H1 (cell line): ENCODE data around the gene SFRP2. TPM values are rescaled to one million over a fixed set of nuclear protein-coding genes. Genes with fewer than 3 reads are reported as not detected.

ENCODE experiments used
- CTCF ChIA-PET: fragments of 300-600 bp; sonication (Branson Sonifier 250); formaldehyde crosslinking; loops from one replicate; lab custom pipeline; 2021; ENCODE audit not compliant: partially characterized antibody; lab: Charles Lee
- POLR2A ChIA-PET: fragments of 300-600 bp; sonication (Branson Sonifier 250); formaldehyde crosslinking; loops from one replicate; lab custom pipeline; 2021; ENCODE audit warnings: inconsistent platforms; ENCODE audit not compliant: partially characterized antibody; lab: Charles Lee
- DNase-seq, 2 experiments: peaks; one replicate each; pipeline versions ENCODE4 v3.0.0 to v3.0.0-alpha.2; 2010 to 2022; ENCODE audit warnings: low spot score in 2 of 2, low read depth in 1 of 2, mixed read lengths in 1 of 2
- FAIRE-seq: peaks from 2 replicates; lab custom pipeline; 2011; peaks lifted over from hg19 to GRCh38; lab: Jason Lieb, UNC
- H2AFZ ChIP-seq: 2 replicates; pipeline ENCODE4 v1.8.1; 2012; ENCODE audit warnings: low read length, inconsistent platforms
- H2AK5ac ChIP-seq: 2 replicates; pipeline ENCODE4 v1.6.1; 2013; ENCODE audit warnings: low read depth, low read length
- H2BK120ac ChIP-seq: replicated peaks from 2 replicates; pipeline ENCODE3; 2013; ENCODE audit warnings: low read depth, low read length, inconsistent platforms
- H2BK12ac ChIP-seq: 2 replicates; pipeline ENCODE4 v1.6.1; 2013; ENCODE audit warnings: low read depth, low read length
- H2BK15ac ChIP-seq: 2 replicates; pipeline ENCODE4 v1.6.1; 2013; ENCODE audit warnings: low read length
- H2BK20ac ChIP-seq: 2 replicates; pipeline ENCODE4 v1.6.1; 2013; ENCODE audit warnings: low read length
- H2BK5ac ChIP-seq: 2 replicates; pipeline ENCODE4 v1.6.1; 2013; ENCODE audit warnings: low read depth, low read length
- H3K14ac ChIP-seq: 2 replicates; pipeline ENCODE4 v1.6.1; 2013; ENCODE audit warnings: inconsistent platforms; ENCODE audit not compliant: insufficient read length
- H3K18ac ChIP-seq: 2 replicates; pipeline ENCODE4 v1.6.1; 2013; ENCODE audit warnings: low read length; ENCODE audit errors: extremely low read depth
- H3K23ac ChIP-seq: 2 replicates; pipeline ENCODE4 v1.6.1; 2013; ENCODE audit warnings: inconsistent platforms; ENCODE audit not compliant: insufficient read length
- H3K23me2 ChIP-seq: 2 replicates; pipeline ENCODE4 v1.6.1; 2013; ENCODE audit warnings: low read depth, low read length
- H3K27ac ChIP-seq: 2 replicates; pipeline ENCODE4 v1.6.1; 2011; ENCODE audit warnings: low read depth, low read length, inconsistent platforms
- H3K27me3 ChIP-seq, 4 experiments: replicated peaks in 1 of 4; 1 replicate in 1 of 4; 2 replicates in 3 of 4; pipeline versions ENCODE4 v1.6.1 to v1.8.1; 2011 to 2013; ENCODE audit warnings: low read length in 3 of 4, mild to moderate bottlenecking in 3 of 4, inconsistent platforms in 2 of 4, mixed read lengths in 2 of 4, moderate library complexity in 1 of 4; ENCODE audit not compliant: control insufficient read depth in 3 of 4, insufficient read depth in 3 of 4; ENCODE audit errors: extremely low read depth in 1 of 4
- H3K36me3 ChIP-seq, 4 experiments: 2 replicates each; pipeline versions ENCODE4 v1.6.1 to v1.8.1; 2011 to 2013; ENCODE audit warnings: mild to moderate bottlenecking in 4 of 4, low read length in 3 of 4, moderate library complexity in 2 of 4, control low read depth in 1 of 4, inconsistent platforms in 1 of 4; ENCODE audit not compliant: insufficient read depth in 4 of 4, control insufficient read depth in 2 of 4
- H3K4ac ChIP-seq: replicated peaks from 2 replicates; pipeline ENCODE3; 2013; ENCODE audit warnings: low read length, low read depth, mixed read lengths, inconsistent platforms; ENCODE audit not compliant: insufficient read length
- H3K4me1 ChIP-seq, 4 experiments: replicated peaks in 1 of 4; 1 replicate in 1 of 4; 2 replicates in 3 of 4; pipeline versions ENCODE4 v1.6.1 to v1.8.1; 2011 to 2013; ENCODE audit warnings: low read length in 3 of 4, inconsistent platforms in 2 of 4, mixed read lengths in 1 of 4; ENCODE audit not compliant: insufficient read depth in 4 of 4, control insufficient read depth in 3 of 4
- H3K4me2 ChIP-seq, 2 experiments: 2 replicates each; pipeline versions ENCODE4 v1.6.1 to v1.8.1; 2011 to 2013; ENCODE audit warnings: low read depth in 2 of 2, low read length in 2 of 2, control low read depth in 1 of 2, inconsistent platforms in 1 of 2, mild to moderate bottlenecking in 1 of 2; ENCODE audit not compliant: insufficient read depth in 1 of 2
- H3K4me3 ChIP-seq, 4 experiments: fragments of 200-600, 300-600 bp in 1 of 4; sonication (generic), shearing (Covaris generic), sonication (Bioruptor Twin) in 1 of 4; 2 replicates each; pipeline versions ENCODE4 v1.5.1 to v1.8.1; 2011 to 2016; ENCODE audit warnings: low read length in 4 of 4, low read depth in 3 of 4, control low read depth in 2 of 4, inconsistent platforms in 2 of 4, mild to moderate bottlenecking in 2 of 4, mixed read lengths in 1 of 4, moderate library complexity in 1 of 4; ENCODE audit not compliant: insufficient read depth in 2 of 4; ENCODE audit errors: extremely low read depth in 1 of 4
- H3K56ac ChIP-seq: replicated peaks from 2 replicates; pipeline ENCODE3; 2013; ENCODE audit warnings: low read depth, mild to moderate bottlenecking, mixed read lengths, low read length, inconsistent platforms; ENCODE audit not compliant: insufficient read length
- H3K79me1 ChIP-seq: 2 replicates; pipeline ENCODE4 v1.6.1; 2013; ENCODE audit warnings: low read depth, low read length, control low read depth
- H3K79me2 ChIP-seq, 2 experiments: 2 replicates each; pipeline versions ENCODE4 v1.6.1 to v1.8.1; 2012 to 2013; ENCODE audit warnings: low read length in 2 of 2, mild to moderate bottlenecking in 2 of 2, inconsistent platforms in 1 of 2; ENCODE audit not compliant: insufficient read depth in 2 of 2, control insufficient read depth in 1 of 2
- H3K9ac ChIP-seq, 4 experiments: replicated peaks in 1 of 4; 1 replicate in 1 of 4; 2 replicates in 3 of 4; pipeline versions ENCODE4 v1.6.1 to v1.8.1; 2011 to 2013; ENCODE audit warnings: low read depth in 3 of 4, low read length in 3 of 4, control low read depth in 2 of 4, mild to moderate bottlenecking in 2 of 4, moderate library complexity in 2 of 4, inconsistent platforms in 1 of 4; ENCODE audit errors: extremely low read depth in 1 of 4
- H3K9me3 ChIP-seq, 2 experiments: 2 replicates each; pipeline versions ENCODE4 v1.6.1 to v1.8.1; 2012 to 2013; ENCODE audit warnings: mild to moderate bottlenecking in 2 of 2, moderate library complexity in 2 of 2, control low read depth in 1 of 2, inconsistent platforms in 1 of 2, low read depth in 1 of 2, low read length in 1 of 2, mixed read lengths in 1 of 2; ENCODE audit not compliant: insufficient read depth in 2 of 2
- H4K20me1 ChIP-seq, 2 experiments: replicated peaks in 1 of 2; 2 replicates each; pipeline versions ENCODE3 to v1.8.1; 2011 to 2013; ENCODE audit warnings: inconsistent platforms in 2 of 2, low read length in 2 of 2, mild to moderate bottlenecking in 1 of 2; ENCODE audit not compliant: insufficient read depth in 2 of 2, control insufficient read depth in 1 of 2
- H4K5ac ChIP-seq: 2 replicates; pipeline ENCODE4 v1.6.1; 2013; ENCODE audit warnings: low read length, low read depth, mixed read lengths, inconsistent platforms; ENCODE audit not compliant: insufficient read length
- H4K8ac ChIP-seq: 2 replicates; pipeline ENCODE4 v1.8.0; 2013; ENCODE audit warnings: mild to moderate bottlenecking, moderate library complexity, low read length, inconsistent platforms; ENCODE audit not compliant: insufficient read depth; ENCODE audit errors: extremely low read depth
- H4K91ac ChIP-seq: replicated peaks from 2 replicates; pipeline ENCODE3; 2013; ENCODE audit warnings: low read length, mixed read lengths, inconsistent platforms; ENCODE audit not compliant: insufficient read length
- BRCA1 ChIP-seq: IDR thresholded peaks from 2 replicates; pipeline ENCODE4 v1.6.1; 2012; ENCODE audit warnings: low read depth, low read length, improper control_type of control experiment
- RFX5 ChIP-seq: IDR thresholded peaks from 2 replicates; pipeline ENCODE4 v1.6.1; 2011; ENCODE audit warnings: low read depth, low read length, improper control_type of control experiment, borderline replicate concordance
- RXRA ChIP-seq: IDR thresholded peaks from 2 replicates; pipeline ENCODE4 v1.6.1; 2011; ENCODE audit warnings: low read depth, mild to moderate bottlenecking, low read length, moderate library complexity; ENCODE audit not compliant: insufficient read depth
- SP4 ChIP-seq: IDR thresholded peaks from 2 replicates; pipeline ENCODE4 v1.6.1; 2012; ENCODE audit warnings: low read length, inconsistent platforms
- WGBS, 2 experiments: shearing (Covaris generic) in 1 of 2; methylation state at CpG; one replicate each; pipeline versions ENCODE4 v1.1.6 to v1.1.7; 2013 to 2015; ENCODE audit warnings: low lambda C conversion rate in 2 of 2, mixed read lengths in 2 of 2, inconsistent platforms in 1 of 2, low coverage in 1 of 2, missing lambda C conversion rate in 1 of 2; ENCODE audit not compliant: insufficient replicate concordance in 2 of 2, insufficient coverage in 1 of 2, insufficient read length in 1 of 2; ENCODE audit errors: extremely low coverage in 1 of 2, missing lambda C conversion rate in 1 of 2; 5-methylcytosine and 5-hydroxymethylcytosine counted together
- polyA plus RNA-seq, 7 experiments: library from polyadenylated mRNA; depleted of rRNA in 3 of 7; stranded (reverse) in 5 of 7; unstranded in 2 of 7; fragments of >200 nt in 5 of 7; fragments of 200-250 nt in 2 of 7; gene quantifications; 1 replicate in 5 of 7; 2 replicates in 1 of 7; 4 replicates in 1 of 7; pipeline versions ENCODE4 v1.2.1 to v1.2.3, GENCODE V29; 2011 to 2013; ENCODE audit warnings: missing spikeins in 2 of 7, mixed read lengths in 2 of 7
- total RNA-seq: library from RNA; stranded (reverse); fragmentation: NEBNext Ultra II Directional; extraction: Animal tissue kit (Norgen Biotek cat#: 25700); gene quantifications from 2 replicates; pipeline ENCODE4 v1.2.1, GENCODE V29; 2021

The SFRP2 gene
- total and polyA plus RNA-seq, 2 of the 8 experiments (the other 6 are each of a cell fraction or from before 2014, with no cell fraction given), result 108 to 342 TPM

- peaks cover 0 to 10% of the 10 kb centered on the region in 2 experiments; a peak in 2 of 4 replicates for H3K9me3 ChIP-seq
- no peak overlapping the region for H3K4me2 ChIP-seq
- no peak overlapping the region for H4K91ac ChIP-seq
- FAIRE-seq, result no peak
- H3K79me2 ChIP-seq, result no peaks in the 10 kb centered on the region
- no peak for DNase-seq
- H2AFZ ChIP-seq, result no peak overlapping the region
- no peak overlapping the region for H2BK20ac ChIP-seq
- no peak overlapping the region for H2AK5ac ChIP-seq
- CTCF ChIA-PET, result interaction anchor here (0.9 to 2.5 kb wide), 3 partner anchors 10 to 213 kb away, joined by 3 to 11 read pairs (median 3); no protein-coding TSS in a partner anchor
- H2BK5ac ChIP-seq, result no peak overlapping the region
- H2BK12ac ChIP-seq, result no peak overlapping the region
- POLR2A ChIA-PET, result interaction anchor here (1.0 to 1.1 kb wide), 3 partner anchors 10 to 16 kb away, joined by 3 read pairs; no protein-coding TSS in a partner anchor
- H3K14ac ChIP-seq, result no peak overlapping the region
- no peak overlapping the region for H2BK15ac ChIP-seq
- no peak overlapping the region for H3K27ac ChIP-seq
- no peaks in the 10 kb centered on the region for H3K27me3 ChIP-seq
- WGBS, 2 experiments, result 92% methylated on average over 24 of the region's 30 CpGs; no CpG with 5 or more reads in 1 of the 2 experiments
- no peaks in the 10 kb centered on the region for H3K79me1 ChIP-seq
- H3K56ac ChIP-seq, result no peak overlapping the region
- no peak overlapping the region for H4K5ac ChIP-seq
- no peak overlapping the region for H3K18ac ChIP-seq
- no peak overlapping the region for H3K23ac ChIP-seq
- peaks cover 0 to 4% (median 0%) of the 10 kb centered on the region in 4 experiments; a peak in 2 of 8 replicates for H3K36me3 ChIP-seq
- no peaks in the 10 kb centered on the region for H3K4me1 ChIP-seq
- H4K8ac ChIP-seq, result no peak overlapping the region
- H3K23me2 ChIP-seq, result no peaks in the 10 kb centered on the region
- H3K9ac ChIP-seq, result no peak overlapping the region
- H2BK120ac ChIP-seq, result no peak overlapping the region
- H4K20me1 ChIP-seq, result no peaks in the 10 kb centered on the region
- H3K4ac ChIP-seq, result no peak overlapping the region
- H3K4me3 ChIP-seq, result no peak overlapping the region
- no peak for TF ChIP-seq BRCA1
- TF ChIP-seq RFX5, result no peak
- TF ChIP-seq SP4, result no peak
- no peak for TF ChIP-seq RXRA
Measured at GRCh38 chr4:153806073-153806472, 17.2 kb upstream of the SFRP2 start.
